ENCODE measurements around the gene NQO2.
"Not testable (repeated sequence)": the region's sequence is repeated elsewhere in the genome, so short reads cannot be mapped to it uniquely, and the experiment has no call there.

The NQO2 gene

GRCh38 chr6:3016473-3017280 is 17.0 kb downstream of the NQO2 start:
- DNase-seq, result no peak

- DNase-seq, result no peak
These were observed 17.6 kb downstream of the NQO2 start for GRCh38 chr6:3017304-3017703.

- DNase-seq, result no peak
These were observed 19.4 kb downstream of the NQO2 start for GRCh38 chr6:3019065-3019464.

- no peak for DNase-seq
These were observed 20.1 kb downstream of the NQO2 start for GRCh38 chr6:3019749-3020320.

GRCh38 chr6:3020976-3021598 is 21.4 kb downstream of the NQO2 start:
- DNase-seq, result not testable (repeated sequence)

GRCh38 chr6:3022765-3023662 is 23.3 kb downstream of the NQO2 start:
- DNase-seq, result peak; percentile 56 to 64

- peak; percentile 90 to 96 for DNase-seq
These were observed 24.2 kb downstream of the NQO2 start for GRCh38 chr6:3023663-3024483.

- no peak for DNase-seq
These were observed 27.3 kb downstream of the NQO2 start for GRCh38 chr6:3026791-3027626.

- DNase-seq, result not testable (repeated sequence)
These were observed 28.5 kb downstream of the NQO2 start for GRCh38 chr6:3028156-3028555.

- peak in 1 of 2 experiments; percentile 32 for DNase-seq
These were observed 32.4 kb downstream of the NQO2 start for GRCh38 chr6:3031857-3032640.

- DNase-seq, result no peak
These were observed 33.3 kb downstream of the NQO2 start for GRCh38 chr6:3032986-3033385.

- no peak for DNase-seq
These were observed 34.0 kb downstream of the NQO2 start for GRCh38 chr6:3033652-3034051.

GRCh38 chr6:3035397-3035796 is 35.7 kb downstream of the NQO2 start:
- no peak for DNase-seq

- DNase-seq, result no peak
These were observed 37.4 kb downstream of the NQO2 start for GRCh38 chr6:3036861-3037637.

GRCh38 chr6:3037638-3038365 is 38.1 kb downstream of the NQO2 start:
- DNase-seq, result no peak

GRCh38 chr6:3039384-3039783 is 39.7 kb downstream of the NQO2 start:
- DNase-seq, result peak; percentile 39 to 59

- DNase-seq, result no peak
These were observed 41.5 kb downstream of the NQO2 start for GRCh38 chr6:3041147-3041546.

GRCh38 chr6:3041606-3042005 is 41.9 kb downstream of the NQO2 start:
- DNase-seq, result no peak

- DNase-seq, result no peak
These were observed 45.7 kb downstream of the NQO2 start for GRCh38 chr6:3045369-3045768.
